OCI-LY7 (cell line): ENCODE data around the gene RNF150. TPM values are rescaled to one million over a fixed set of nuclear protein-coding genes. Genes with fewer than 3 reads are reported as not detected.

Experiments used
- BruUV-seq: library from RNA; stranded (reverse); fragments of 400-500 nt; replicated peaks from 2 replicates; lab custom pipeline; 2021; lab: Mats Ljungman, UMichigan
- CTCF ChIA-PET: fragments of 300-600 bp; sonication (Branson Sonifier 250); formaldehyde crosslinking; loops from one replicate; lab custom pipeline; 2022; ENCODE audit warnings: antibody characterized with exemption; ENCODE audit not compliant: unreplicated experiment; lab: Charles Lee
- POLR2A ChIA-PET: fragments of 300-600 bp; sonication (Branson Sonifier 250); formaldehyde crosslinking; loops from one replicate; lab custom pipeline; 2022; ENCODE audit warnings: antibody characterized with exemption; lab: Charles Lee
- DNase-seq: peaks from one replicate; pipeline ENCODE4 v3.0.0-alpha.2; 2015; ENCODE audit warnings: low spot score
- H2AFZ ChIP-seq: fragments of 200-600 bp; sonication (generic), shearing (Covaris generic); 2 replicates; pipeline ENCODE4 v1.6.1; 2014; ENCODE audit warnings: mild to moderate bottlenecking, antibody characterized with exemption, low read length, moderate library complexity
- H3K27ac ChIP-seq: fragments of 200-600 bp; sonication (generic); 2 replicates; pipeline ENCODE4 v1.5.1; 2014; ENCODE audit warnings: mixed run types, low read depth, mild to moderate bottlenecking, moderate library complexity, low read length, inconsistent platforms; ENCODE audit not compliant: poor library complexity, severe bottlenecking
- H3K36me3 ChIP-seq: fragments of 200-600 bp; sonication (generic); 2 replicates; pipeline ENCODE4 v1.6.1; 2014; ENCODE audit warnings: mild to moderate bottlenecking, antibody characterized with exemption, low read length, moderate library complexity, mixed read lengths; ENCODE audit not compliant: insufficient read depth
- H3K4me1 ChIP-seq: fragments of 200-600 bp; sonication (generic); 2 replicates; pipeline ENCODE4 v1.5.1; 2014; ENCODE audit warnings: mild to moderate bottlenecking, low read length; ENCODE audit not compliant: insufficient read depth, poor library complexity, severe bottlenecking
- H3K4me2 ChIP-seq: fragments of 200-600 bp; sonication (generic); 2 replicates; pipeline ENCODE4 v1.6.1; 2014; ENCODE audit warnings: mild to moderate bottlenecking, low read length
- H3K4me3 ChIP-seq: fragments of 200-600 bp; sonication (generic); 2 replicates; pipeline ENCODE4 v1.5.1; 2014; ENCODE audit warnings: mild to moderate bottlenecking, low read depth, low read length; ENCODE audit not compliant: poor library complexity, severe bottlenecking
- H3K79me2 ChIP-seq: fragments of 200-600 bp; sonication (generic); 2 replicates; pipeline ENCODE4 v1.6.1; 2016; ENCODE audit warnings: low read depth, mild to moderate bottlenecking, low read length, moderate library complexity, mixed read lengths; ENCODE audit not compliant: insufficient read depth
- H3K9me2 ChIP-seq: fragments of 200-600 bp; sonication (generic); 2 replicates; pipeline ENCODE4 v1.6.1; 2016; ENCODE audit warnings: mild to moderate bottlenecking, low read length, mixed read lengths; ENCODE audit not compliant: insufficient read depth
- H3K9me3 ChIP-seq: fragments of 200-600 bp; sonication (generic); 2 replicates; pipeline ENCODE4 v1.6.1; 2014; ENCODE audit warnings: mild to moderate bottlenecking, mixed run types, low read length, mixed read lengths
- H4K20me1 ChIP-seq: fragments of 200-600 bp; sonication (generic); 2 replicates; pipeline ENCODE4 v1.6.1; 2014; ENCODE audit warnings: mild to moderate bottlenecking, antibody characterized with exemption, low read length, moderate library complexity, mixed read lengths; ENCODE audit not compliant: insufficient read depth
- CTCF ChIP-seq: fragments of 200-600 bp; sonication (generic); conservative IDR thresholded peaks from 2 replicates; pipeline ENCODE4 v1.5.1; 2014; ENCODE audit warnings: mild to moderate bottlenecking, antibody characterized with exemption, low read length, moderate library complexity, mixed read lengths
- EZH2phosphoT487 ChIP-seq: fragments of 200-600 bp; sonication (generic); IDR thresholded peaks from 2 replicates; pipeline ENCODE4 v1.6.1; 2018; ENCODE audit warnings: low read depth, borderline replicate concordance, mild to moderate bottlenecking, mixed run types, antibody characterized with exemption, low read length, moderate library complexity, mixed read lengths
- intact Hi-C: fragments of 100-400 bp; cut with micrococcal nuclease; formaldehyde crosslinking; loops from one replicate; pipeline ENCODE4 v1.10.0; 2022; ENCODE audit not compliant: unreplicated experiment
- total RNA-seq, 2 experiments: library from RNA; depleted of rRNA in 1 of 2; stranded (reverse); fragments of >200 nt in 1 of 2; shearing (Covaris generic) in 1 of 2; gene quantifications; 2 replicates each; pipeline ENCODE4 v1.2.3, GENCODE V29; 2014 to 2022

Gene RNF150
- total RNA-seq, 2 experiments from 2014 or later, result not detected

- Histone ChIP-seq H3K79me2 (no peaks in the 10 kb centered on the region), H3K4me1 (peaks cover 62% of the 10 kb centered on the region), H3K9me3 (no peaks in the 10 kb centered on the region), H2AFZ (peak overlapping the region; percentile 70; the same call in 1 of the 2 replicates), H3K4me3 (no peak overlapping the region), H3K4me2 (no peak overlapping the region), H4K20me1 (no peaks in the 10 kb centered on the region), H3K36me3 (no peaks in the 10 kb centered on the region), H3K9me2 (no peaks in the 10 kb centered on the region), H3K27ac (no peak overlapping the region)
- intact Hi-C loops, result no loop called here
- CTCF ChIA-PET, result no interaction called here
- no TSS peak for BruUV-seq
- POLR2A ChIA-PET, result interaction anchor here (0.6 to 5.7 kb wide), 7 partner anchors 9 to 69 kb away, joined by 3 to 76 read pairs (median 6); no protein-coding TSS in a partner anchor
- no peak for TF ChIP-seq CTCF
- no peak for TF ChIP-seq EZH2phosphoT487
- no peak for DNase-seq
Observed at GRCh38 chr4:140813804-140814203, 319.5 kb downstream of the RNF150 start.

- Histone ChIP-seq H3K27ac (no peak overlapping the region), H3K79me2 (no peaks in the 10 kb centered on the region), H3K36me3 (no peaks in the 10 kb centered on the region), H3K9me2 (no peaks in the 10 kb centered on the region), H2AFZ (no peak overlapping the region), H3K4me1 (peaks cover 70% of the 10 kb centered on the region), H3K4me3 (no peak overlapping the region), H3K9me3 (no peaks in the 10 kb centered on the region), H3K4me2 (no peak overlapping the region), H4K20me1 (no peaks in the 10 kb centered on the region)
- TF ChIP-seq EZH2phosphoT487, result no peak
- no peak for TF ChIP-seq CTCF
- CTCF ChIA-PET, result no interaction called here
- POLR2A ChIA-PET, result interaction anchor here (0.8 to 5.7 kb wide), 5 partner anchors 8 to 51 kb away, joined by 3 to 76 read pairs (median 6); no protein-coding TSS in a partner anchor
- BruUV-seq, result no TSS peak
- intact Hi-C loops, result no loop called here
- no peak for DNase-seq
Observed at GRCh38 chr4:140812916-140813315, 320.4 kb downstream of the RNF150 start.

DNA sequence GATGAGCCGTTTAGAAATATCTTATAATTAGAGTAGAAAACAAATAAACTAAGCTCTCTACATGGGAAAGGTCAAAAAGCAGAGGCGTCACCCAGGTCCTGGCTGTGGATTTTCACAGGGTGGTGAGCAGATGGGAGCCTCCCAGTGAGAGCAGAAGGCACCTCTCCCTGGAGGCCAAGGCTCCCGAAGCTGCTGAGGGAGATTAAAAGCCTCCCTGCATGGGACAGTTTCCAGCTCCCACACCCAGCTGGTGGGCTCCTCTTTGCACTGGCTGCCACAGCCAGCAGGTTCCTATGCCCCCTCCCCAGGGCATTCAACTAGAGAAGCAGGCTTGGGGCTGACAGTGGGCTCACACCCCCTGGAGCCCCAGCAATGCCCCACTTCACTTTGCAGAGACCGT is 321.8 kb downstream of the RNF150 start:
- intact Hi-C loops, result no loop called here
- BruUV-seq, result no TSS peak
- POLR2A ChIA-PET, result interaction anchor here (0.6 to 1.7 kb wide), 9 partner anchors 10 to 201 kb away, joined by 3 to 10 read pairs (median 4); no protein-coding TSS in a partner anchor

More for the DNA sequence above, 321.8 kb downstream of the RNF150 start:
- Histone ChIP-seq H3K36me3 (no peaks in the 10 kb centered on the region), H3K4me2 (peak overlapping the region; percentile 32), H3K79me2 (no peaks in the 10 kb centered on the region), H4K20me1 (no peaks in the 10 kb centered on the region), H3K9me3 (no peaks in the 10 kb centered on the region), H3K4me3 (no peak overlapping the region), H3K4me1 (peaks cover 73% of the 10 kb centered on the region), H3K9me2 (no peaks in the 10 kb centered on the region), H3K27ac (no peak overlapping the region), H2AFZ (peak overlapping the region; percentile 89; the same call in 1 of the 2 replicates)
- no peak for TF ChIP-seq EZH2phosphoT487
- no peak for TF ChIP-seq CTCF
- CTCF ChIA-PET, result interaction anchor here (1.2 kb wide), 1 partner anchor 15 kb away, joined by 4 read pairs; no protein-coding TSS in a partner anchor
- no peak for DNase-seq
